ENCODE measurements around the gene OR6B3.
"Not testable (repeated sequence)": the region's sequence is repeated elsewhere in the genome, so short reads cannot be mapped to it uniquely, and the experiment has no call there.

Gene OR6B3

GRCh38 chr2:240052524-240052923 is 797 bp downstream of the OR6B3 start:
- Histone ChIP-seq H3K27me3 (ENCODE audit: insufficient read depth, low read depth, severe bottlenecking) (peaks cover 94% of the 10 kb centered on the region), H3K27ac (no peak overlapping the region), H3K4me3 (ENCODE audit: low read depth, low read length) (no peak overlapping the region), H3K9me3 (ENCODE audit: severe bottlenecking) (no peaks in the 10 kb centered on the region), H3K36me3 (no peaks in the 10 kb centered on the region)
- no peak for TF ChIP-seq CTCF (IDR thresholded peaks at IDR 0.05; ENCODE audit: low read depth, low read length)
- DNase-seq, result no peak

DNA sequence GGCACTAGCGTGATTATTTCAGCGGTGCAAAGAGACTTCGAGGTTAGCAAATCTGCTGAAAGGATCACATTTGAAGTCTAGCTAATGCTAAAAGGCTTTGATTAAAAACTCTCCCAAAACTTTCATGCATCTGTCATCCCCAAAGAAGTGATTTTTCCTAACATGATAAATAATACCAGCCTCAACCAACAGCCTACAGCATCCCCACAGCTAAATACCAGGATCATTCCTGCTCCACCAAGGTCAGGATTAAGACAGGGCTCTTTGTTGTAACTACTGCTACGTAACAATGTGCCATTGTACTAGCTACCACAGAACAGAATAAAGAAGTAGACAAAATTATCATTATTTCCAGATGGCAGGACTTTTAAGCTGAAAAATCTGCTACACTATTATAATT is 1.6 kb downstream of the OR6B3 start:
- no peak for TF ChIP-seq CTCF (IDR thresholded peaks at IDR 0.05; ENCODE audit: low read depth, low read length)
- Histone ChIP-seq H3K27me3 (ENCODE audit: insufficient read depth, low read depth, severe bottlenecking) (peaks cover 94% of the 10 kb centered on the region), H3K36me3 (no peaks in the 10 kb centered on the region), H3K4me3 (ENCODE audit: low read depth, low read length) (no peak overlapping the region), H3K9me3 (ENCODE audit: severe bottlenecking) (no peaks in the 10 kb centered on the region), H3K27ac (no peak overlapping the region)
- no peak for DNase-seq

- no peak for TF ChIP-seq CTCF (IDR thresholded peaks at IDR 0.05; ENCODE audit: low read depth, low read length)
- peaks cover 87% of the 10 kb centered on the region for H3K27me3 ChIP-seq (ENCODE audit: insufficient read depth, low read depth, severe bottlenecking)
These were observed 3.0 kb downstream of the OR6B3 start for GRCh38 chr2:240050278-240050677.

GRCh38 chr2:240048237-240048636 is 5.1 kb downstream of the OR6B3 start:
- H3K9me3 ChIP-seq (ENCODE audit: severe bottlenecking), result no peaks in the 10 kb centered on the region
- peaks cover 87% of the 10 kb centered on the region for H3K27me3 ChIP-seq (ENCODE audit: insufficient read depth, low read depth, severe bottlenecking)
- H3K27ac ChIP-seq, result no peak overlapping the region
- no peak overlapping the region for H3K4me3 ChIP-seq (ENCODE audit: low read depth, low read length)
- no peak for DNase-seq
- H3K36me3 ChIP-seq, result no peaks in the 10 kb centered on the region
- TF ChIP-seq CTCF (IDR thresholded peaks at IDR 0.05; ENCODE audit: low read depth, low read length), result no peak

More at GRCh38 chr2:240050278-240050677, 3.0 kb downstream of the OR6B3 start:
- Histone ChIP-seq H3K36me3 (no peaks in the 10 kb centered on the region), H3K27ac (no peak overlapping the region), H3K4me3 (ENCODE audit: low read depth, low read length) (no peak overlapping the region), H3K9me3 (ENCODE audit: severe bottlenecking) (no peaks in the 10 kb centered on the region)
- no peak for DNase-seq

- no peak for TF ChIP-seq CTCF (IDR thresholded peaks at IDR 0.05; ENCODE audit: low read depth, low read length)
- Histone ChIP-seq H3K27me3 (ENCODE audit: insufficient read depth, low read depth, severe bottlenecking) (peaks cover 78% of the 10 kb centered on the region), H3K4me3 (ENCODE audit: low read depth, low read length) (no peak overlapping the region), H3K36me3 (no peaks in the 10 kb centered on the region), H3K27ac (no peak overlapping the region), H3K9me3 (ENCODE audit: severe bottlenecking) (no peaks in the 10 kb centered on the region)
- DNase-seq, result no peak
These were observed 8.2 kb downstream of the OR6B3 start for GRCh38 chr2:240045098-240045497.

DNA sequence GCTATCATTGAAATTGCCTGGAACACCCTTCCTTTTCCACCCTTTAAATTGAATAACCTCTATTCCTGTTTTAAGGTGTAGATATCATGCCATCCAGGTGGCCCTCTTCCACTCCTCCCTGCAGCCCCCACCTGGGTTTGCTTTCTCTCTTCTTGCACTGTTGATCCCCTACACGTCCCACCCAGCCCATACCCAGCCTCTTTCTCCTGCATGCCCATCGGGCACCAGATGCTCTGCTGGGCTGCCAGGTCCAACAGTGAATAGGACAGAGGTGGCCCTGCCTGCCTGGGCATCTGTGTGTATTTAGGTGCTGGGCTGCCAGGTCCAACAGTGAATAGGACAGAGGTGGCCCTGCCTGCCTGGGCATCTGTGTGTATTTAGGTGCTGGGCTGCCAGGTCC is 9.2 kb downstream of the OR6B3 start:
- H3K27me3 ChIP-seq (ENCODE audit: insufficient read depth, low read depth, severe bottlenecking), result peaks cover 80% of the 10 kb centered on the region
- H3K27ac ChIP-seq; H3K4me3 ChIP-seq (ENCODE audit: low read depth, low read length); H3K9me3 ChIP-seq (ENCODE audit: severe bottlenecking); DNase-seq; H3K36me3 ChIP-seq: not testable (repeated sequence)

Measured in WERI-Rb-1 (cell line).